ENCODE results near the gene GLS.
A peak's percentile ranks its signal among the peaks of the same experiment; 100 is the strongest.

Gene GLS
- total RNA-seq = 244 to 602 (median 336) reads per million in 9 experiments

DNA sequence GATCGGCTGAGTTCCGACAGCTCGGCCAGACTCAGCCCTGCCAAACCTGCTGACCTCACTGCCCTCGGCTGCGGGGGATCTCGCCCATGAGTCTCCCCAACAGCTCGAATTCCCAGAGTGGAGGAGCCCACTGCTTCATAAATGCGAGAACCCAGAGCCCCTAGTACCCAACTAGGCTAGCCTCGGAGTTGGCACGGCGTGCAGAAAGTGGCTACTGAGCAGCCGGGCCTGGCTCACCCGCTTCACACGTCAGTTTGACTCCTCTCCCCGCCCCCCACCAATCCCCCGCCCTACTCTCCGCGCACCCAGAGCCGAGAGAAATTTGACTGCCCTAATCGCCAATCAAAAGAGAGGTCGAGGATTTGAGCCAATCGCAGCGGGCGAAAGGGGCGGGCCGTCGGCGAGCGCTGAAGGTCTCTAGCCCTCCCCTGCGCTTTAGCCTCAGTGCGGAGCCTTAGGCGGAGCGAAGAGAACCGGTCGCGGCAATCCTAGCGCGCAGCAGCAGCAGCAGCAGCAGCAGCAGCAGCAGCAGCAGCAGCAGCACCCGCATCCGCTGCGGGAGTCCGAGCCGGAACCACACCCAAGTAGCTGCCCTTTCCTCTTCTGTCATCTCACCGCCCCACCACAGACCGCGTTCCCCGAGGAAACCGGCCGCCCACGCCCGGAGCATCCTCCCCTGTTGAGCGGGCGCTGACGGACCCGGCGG lies at the start of gene GLS:
TSS of gene GLS (plus strand) at position 444 of the 706 bp plus-strand sequence. CDS start 264 bp downstream, outside the sequence.
- ATAC-seq (replicated peaks) (peak; percentile 68), DNase-seq (peak; percentile 93 to 95 (median 94))
- Mint-ChIP-seq H3K36me3 (ENCODE audit: insufficient read depth) (peaks cover 43% of the 10 kb centered on the region), H3K27me3 (no peaks in the 10 kb centered on the region), H3K9me3 (no peaks in the 10 kb centered on the region), H3K4me3 (peak within 1 kb of the TSS; percentile 94 to 98), H3K27ac (peak within 1 kb of the TSS; percentile 97 to 99), H3K4me1 (ENCODE audit: low read depth in 2 of 2) (peaks cover 28 to 39% of the 10 kb centered on the region in 2 donors)

- Mint-ChIP-seq H3K4me3 (no peak overlapping the region), H3K9me3 (peaks cover 0 to 1% of the 10 kb centered on the region in 2 donors), H3K36me3 (ENCODE audit: insufficient read depth) (no peaks in the 10 kb centered on the region), H3K4me1 (ENCODE audit: low read depth in 2 of 2) (no peaks in the 10 kb centered on the region), H3K27me3 (no peaks in the 10 kb centered on the region), H3K27ac (no peak overlapping the region)
- no peak for ATAC-seq (replicated peaks)
- DNase-seq = no peak
Measured at GRCh38 chr2:190831941-190832340, 48.7 kb upstream of the GLS start.

DNA sequence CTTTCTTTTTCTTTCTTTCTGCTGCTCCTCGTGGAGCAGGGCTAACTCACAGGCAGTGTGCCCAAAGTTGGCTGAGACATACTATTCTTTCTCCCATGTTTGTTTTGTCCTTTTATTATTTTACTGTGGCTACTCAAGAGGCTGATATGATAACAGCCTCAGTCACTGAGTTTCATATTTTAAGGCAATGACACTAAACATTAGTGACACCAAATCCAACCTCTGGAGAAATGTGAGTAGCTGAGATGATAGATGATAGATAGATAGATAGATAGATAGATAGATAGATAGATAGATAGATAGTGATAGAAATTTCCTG lies 45.8 kb upstream of the GLS start:
- Mint-ChIP-seq H3K4me3 (no peak overlapping the region), H3K27ac (peak overlapping the region in 1 of 2 donors; percentile 20), H3K9me3 (no peaks in the 10 kb centered on the region), H3K4me1 (ENCODE audit: low read depth in 2 of 2) (no peaks in the 10 kb centered on the region), H3K27me3 (no peaks in the 10 kb centered on the region), H3K36me3 (ENCODE audit: insufficient read depth) (no peaks in the 10 kb centered on the region)
- DNase-seq (no peak), ATAC-seq (replicated peaks) (no peak)

DNA sequence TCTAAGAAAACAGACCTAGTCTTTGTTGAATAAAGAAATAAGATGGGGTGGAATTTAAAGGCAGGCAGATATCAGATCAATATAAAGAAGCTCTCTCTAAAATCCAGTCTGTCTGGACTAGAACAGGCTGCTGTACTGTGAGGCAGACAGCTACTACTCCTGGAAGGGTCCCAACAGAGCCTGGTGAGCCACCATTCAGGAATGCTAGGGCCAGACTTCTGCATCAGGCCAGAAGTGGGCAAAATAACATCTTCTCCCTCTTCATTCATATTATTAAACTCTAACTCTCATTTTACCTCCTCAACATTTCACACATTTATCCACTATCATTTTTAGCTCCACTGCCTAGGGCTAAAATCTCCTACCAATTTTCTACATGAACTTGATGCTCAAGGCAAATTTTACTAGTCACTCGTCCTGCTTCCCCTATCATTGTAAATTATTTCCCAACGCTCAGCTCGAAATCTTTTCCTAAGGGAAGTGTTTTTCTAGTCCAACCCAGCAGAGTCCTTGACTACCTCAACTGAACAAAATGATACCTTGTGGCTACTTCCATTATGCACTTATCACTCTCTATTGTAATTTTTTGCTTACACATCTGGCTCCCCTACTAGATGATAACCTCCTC lies 45.2 kb upstream of the GLS start:
- H3K27ac Mint-ChIP-seq = no peak overlapping the region
- no peaks in the 10 kb centered on the region for H3K27me3 Mint-ChIP-seq
- no peaks in the 10 kb centered on the region for H3K4me1 Mint-ChIP-seq (ENCODE audit: low read depth in 2 of 2)
- H3K4me3 Mint-ChIP-seq = no peak overlapping the region
- no peaks in the 10 kb centered on the region for H3K36me3 Mint-ChIP-seq (ENCODE audit: insufficient read depth)
- no peak for DNase-seq
- no peak for ATAC-seq (replicated peaks)
- H3K9me3 Mint-ChIP-seq = no peaks in the 10 kb centered on the region

- Mint-ChIP-seq H3K4me1 (ENCODE audit: low read depth in 2 of 2) (no peaks in the 10 kb centered on the region), H3K27me3 (no peaks in the 10 kb centered on the region), H3K4me3 (no peak overlapping the region), H3K36me3 (ENCODE audit: insufficient read depth) (no peaks in the 10 kb centered on the region), H3K27ac (no peak overlapping the region), H3K9me3 (no peaks in the 10 kb centered on the region)
- DNase-seq (no peak), ATAC-seq (replicated peaks) (no peak)
Measured at GRCh38 chr2:190836767-190837166, 43.9 kb upstream of the GLS start.

DNA sequence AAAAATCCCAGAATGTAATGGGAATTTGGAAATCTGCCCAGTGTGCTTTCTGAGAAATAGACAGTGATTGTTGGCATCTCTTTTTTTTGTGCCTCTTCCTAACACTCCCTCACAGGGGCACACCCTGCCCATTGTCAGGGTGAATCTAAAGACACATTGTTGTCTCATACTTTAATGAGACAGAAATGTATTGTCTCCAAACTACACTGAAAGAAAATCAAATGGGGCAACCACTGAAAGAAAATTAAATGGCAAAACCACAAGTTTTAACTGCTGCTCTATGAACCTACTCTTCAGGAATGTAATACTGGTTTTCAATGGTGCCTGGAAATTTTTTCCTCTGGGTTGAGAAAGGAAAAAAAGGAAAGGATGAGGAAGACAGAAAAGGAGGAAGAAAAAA lies 43.2 kb upstream of the GLS start:
- Mint-ChIP-seq H3K27me3 (no peaks in the 10 kb centered on the region), H3K4me1 (ENCODE audit: low read depth in 2 of 2) (no peaks in the 10 kb centered on the region), H3K36me3 (ENCODE audit: insufficient read depth) (no peaks in the 10 kb centered on the region), H3K27ac (no peak overlapping the region), H3K9me3 (no peaks in the 10 kb centered on the region), H3K4me3 (no peak overlapping the region)
- no peak for DNase-seq
- no peak for ATAC-seq (replicated peaks)

DNA sequence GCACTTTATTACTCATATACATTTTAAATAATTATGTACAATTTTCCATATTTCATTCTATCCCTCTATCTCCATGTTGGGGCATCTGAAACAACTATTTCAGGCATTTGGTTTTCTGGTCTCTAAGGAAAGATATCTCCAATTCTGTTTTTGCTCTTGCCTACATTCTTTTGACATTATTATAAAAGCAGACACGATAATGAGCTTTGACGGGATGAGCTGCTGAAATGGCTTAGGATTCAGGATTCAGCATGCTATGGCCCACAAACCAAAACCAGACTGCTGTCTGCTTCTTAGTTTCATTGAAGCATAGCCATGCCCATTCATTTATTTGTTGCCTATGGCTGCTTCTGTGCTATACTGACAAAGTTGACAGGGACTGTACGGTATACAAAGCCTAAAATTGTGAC lies 42.7 kb upstream of the GLS start:
- Mint-ChIP-seq H3K9me3 (no peaks in the 10 kb centered on the region), H3K4me3 (no peak overlapping the region), H3K27ac (no peak overlapping the region), H3K4me1 (ENCODE audit: low read depth in 2 of 2) (no peaks in the 10 kb centered on the region), H3K36me3 (ENCODE audit: insufficient read depth) (no peaks in the 10 kb centered on the region), H3K27me3 (no peaks in the 10 kb centered on the region)
- no peak for DNase-seq
- ATAC-seq (replicated peaks) = no peak

DNA sequence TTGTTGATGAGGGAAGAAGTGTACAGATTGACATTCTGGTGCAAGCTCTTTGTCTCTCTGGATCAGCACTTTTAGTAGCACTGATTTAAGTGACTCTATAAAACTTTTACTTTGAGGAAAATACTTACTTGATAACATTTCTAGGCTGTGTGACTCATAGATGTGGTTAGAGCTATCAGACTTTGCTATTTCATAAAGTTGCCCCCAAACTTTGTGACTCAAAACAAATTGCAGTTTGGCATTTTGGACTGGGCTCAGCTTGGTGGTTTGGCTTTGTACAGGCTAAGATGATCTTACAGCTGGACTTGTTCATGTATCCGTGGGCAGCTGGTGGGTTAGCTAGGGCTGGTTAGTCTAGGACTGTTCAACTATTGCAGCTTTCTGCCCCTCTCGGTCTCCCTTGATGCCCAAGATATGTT lies 42.1 kb upstream of the GLS start:
- H3K36me3 Mint-ChIP-seq (ENCODE audit: insufficient read depth) = no peaks in the 10 kb centered on the region
- no peak overlapping the region for H3K27ac Mint-ChIP-seq
- no peaks in the 10 kb centered on the region for H3K4me1 Mint-ChIP-seq (ENCODE audit: low read depth in 2 of 2)
- no peak for ATAC-seq (replicated peaks)
- DNase-seq = no peak
- no peaks in the 10 kb centered on the region for H3K9me3 Mint-ChIP-seq
- no peaks in the 10 kb centered on the region for H3K27me3 Mint-ChIP-seq
- no peak overlapping the region for H3K4me3 Mint-ChIP-seq

DNA sequence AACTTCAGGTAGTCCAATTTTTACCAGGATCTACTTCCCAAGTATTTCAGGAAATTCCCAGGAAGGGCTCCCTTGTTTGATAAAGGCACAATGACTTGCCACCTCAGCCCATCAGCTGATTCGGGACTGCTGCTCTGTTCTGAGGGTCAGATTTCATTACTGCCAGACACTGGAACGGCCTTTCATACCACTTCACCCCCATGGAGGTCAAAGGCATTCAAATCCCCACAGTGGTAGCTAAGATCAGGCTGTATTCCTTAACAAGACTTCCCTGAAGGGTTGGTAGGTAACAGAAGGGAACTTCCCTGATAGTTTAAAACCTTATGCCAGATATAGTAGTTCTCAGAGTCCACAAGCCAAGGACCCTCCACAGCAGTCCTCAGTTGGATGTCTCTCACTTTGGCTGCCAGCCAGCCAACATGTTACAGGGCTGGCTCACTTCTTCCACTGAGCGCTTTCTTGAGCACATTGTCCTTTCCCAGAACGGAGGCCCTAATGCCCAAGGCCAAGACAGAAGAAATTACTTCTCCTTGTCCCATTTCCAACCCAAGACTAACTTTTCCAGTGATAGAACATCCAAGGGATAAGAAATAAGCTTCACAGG lies 40.0 kb upstream of the GLS start:
- H3K4me3 Mint-ChIP-seq = no peak overlapping the region
- H3K27ac Mint-ChIP-seq = no peak overlapping the region
- ATAC-seq (replicated peaks) = no peak
- no peaks in the 10 kb centered on the region for H3K27me3 Mint-ChIP-seq
- H3K36me3 Mint-ChIP-seq (ENCODE audit: insufficient read depth) = no peaks in the 10 kb centered on the region
- H3K4me1 Mint-ChIP-seq (ENCODE audit: low read depth in 2 of 2) = no peaks in the 10 kb centered on the region
- no peak for DNase-seq
- H3K9me3 Mint-ChIP-seq = no peaks in the 10 kb centered on the region

GRCh38 chr2:190841707-190842505 lies 38.7 kb upstream of the GLS start:
- Mint-ChIP-seq H3K27me3 (no peaks in the 10 kb centered on the region), H3K36me3 (ENCODE audit: insufficient read depth) (no peaks in the 10 kb centered on the region), H3K4me1 (ENCODE audit: low read depth in 2 of 2) (no peaks in the 10 kb centered on the region), H3K9me3 (no peaks in the 10 kb centered on the region), H3K27ac (no peak overlapping the region), H3K4me3 (no peak overlapping the region)
- ATAC-seq (replicated peaks) (no peak), DNase-seq (no peak)

DNA sequence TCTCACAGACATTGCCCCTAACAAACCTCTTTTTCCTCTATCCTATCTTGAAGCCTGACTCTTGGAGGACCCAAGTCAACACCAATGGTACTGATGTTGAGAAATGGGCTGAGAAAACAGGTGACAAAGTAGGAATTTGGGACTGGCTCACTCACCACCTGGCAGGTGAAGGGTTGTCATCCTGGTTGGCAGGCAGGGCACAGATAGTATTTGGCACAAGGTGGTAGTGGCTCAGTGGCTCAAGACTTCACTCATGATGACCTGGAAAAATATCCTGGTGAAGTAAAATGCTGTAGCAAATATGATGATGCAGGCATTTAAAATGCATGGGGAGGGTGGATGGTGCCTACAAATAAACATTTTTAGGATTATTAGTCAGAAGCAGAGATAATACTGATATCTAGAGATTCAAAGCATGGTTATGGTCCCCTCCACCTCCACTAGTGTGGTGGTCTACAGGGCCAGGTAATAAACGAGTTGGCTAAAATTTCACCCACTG lies 38.0 kb upstream of the GLS start:
- H3K4me3 Mint-ChIP-seq = no peak overlapping the region
- no peaks in the 10 kb centered on the region for H3K4me1 Mint-ChIP-seq (ENCODE audit: low read depth in 2 of 2)

GRCh38 chr2:190843890-190844699 lies 36.5 kb upstream of the GLS start:
- no peak overlapping the region for H3K27ac Mint-ChIP-seq
- ATAC-seq (replicated peaks) (no peak), DNase-seq (no peak)
- no peaks in the 10 kb centered on the region for H3K27me3 Mint-ChIP-seq
- H3K36me3 Mint-ChIP-seq (ENCODE audit: insufficient read depth) = no peaks in the 10 kb centered on the region
- no peaks in the 10 kb centered on the region for H3K9me3 Mint-ChIP-seq
- H3K4me1 Mint-ChIP-seq (ENCODE audit: low read depth in 2 of 2) = no peaks in the 10 kb centered on the region
- no peak overlapping the region for H3K4me3 Mint-ChIP-seq

More for the DNA sequence above, 38.0 kb upstream of the GLS start:
- no peak overlapping the region for H3K27ac Mint-ChIP-seq
- H3K9me3 Mint-ChIP-seq = no peaks in the 10 kb centered on the region
- H3K27me3 Mint-ChIP-seq = no peaks in the 10 kb centered on the region
- H3K36me3 Mint-ChIP-seq (ENCODE audit: insufficient read depth) = no peaks in the 10 kb centered on the region
- DNase-seq = no peak
- no peak for ATAC-seq (replicated peaks)

Data from effector memory CD8-positive, alpha-beta T cell (primary cell).